H9 (cell line): ENCODE results near the gene SLCO3A1. TPM values are rescaled to one million over a fixed set of nuclear protein-coding genes. Genes with fewer than 3 reads are reported as not detected.

ENCODE experiments used
- DNase-seq: peaks from one replicate; pipeline ENCODE4 v3.0.0-alpha.2; 2017
- H2AFZ ChIP-seq: one replicate; pipeline ENCODE4 v1.6.1; 2013; ENCODE audit warnings: mild to moderate bottlenecking, low read length, control low read depth, moderate library complexity
- H2AK5ac ChIP-seq: 2 replicates; pipeline ENCODE4 v1.6.1; 2013; ENCODE audit warnings: low read length, control low read depth, mixed read lengths; ENCODE audit not compliant: insufficient read length
- H2BK120ac ChIP-seq: one replicate; pipeline ENCODE4 v1.6.1; 2013; ENCODE audit warnings: low read depth, mild to moderate bottlenecking, low read length, control low read depth, inconsistent platforms; ENCODE audit not compliant: poor library complexity, severe bottlenecking
- H2BK12ac ChIP-seq: 2 replicates; pipeline ENCODE4 v1.6.1; 2013; ENCODE audit warnings: low read length, control low read depth, mixed read lengths, low read depth; ENCODE audit not compliant: insufficient read length
- H2BK15ac ChIP-seq: 2 replicates; pipeline ENCODE4 v1.6.1; 2013; ENCODE audit warnings: low read depth, low read length, control low read depth
- H2BK20ac ChIP-seq: one replicate; pipeline ENCODE4 v1.6.1; 2013; ENCODE audit warnings: low read depth, mild to moderate bottlenecking, low read length, control low read depth, inconsistent platforms; ENCODE audit not compliant: poor library complexity, severe bottlenecking
- H2BK5ac ChIP-seq: 2 replicates; pipeline ENCODE4 v1.6.1; 2013; ENCODE audit warnings: low read length, control low read depth, mixed read lengths; ENCODE audit not compliant: insufficient read length
- H3K14ac ChIP-seq: 2 replicates; pipeline ENCODE4 v1.6.1; 2013; ENCODE audit warnings: low read length, control low read depth; ENCODE audit not compliant: insufficient read depth
- H3K18ac ChIP-seq: 2 replicates; pipeline ENCODE4 v1.6.1; 2013; ENCODE audit warnings: low read depth, mild to moderate bottlenecking, mixed read lengths, low read length, control low read depth; ENCODE audit not compliant: insufficient read length
- H3K23ac ChIP-seq: 2 replicates; pipeline ENCODE4 v1.6.1; 2013; ENCODE audit warnings: low read length, control low read depth, mixed read lengths, low read depth; ENCODE audit not compliant: insufficient read length
- H3K23me2 ChIP-seq: 2 replicates; pipeline ENCODE4 v1.6.1; 2013; ENCODE audit warnings: low read depth, mild to moderate bottlenecking, mixed read lengths, low read length, control low read depth; ENCODE audit not compliant: insufficient read length, poor library complexity, severe bottlenecking
- H3K27ac ChIP-seq: 2 replicates; pipeline ENCODE4 v1.5.1; 2013; ENCODE audit warnings: low read length, control low read depth, mixed read lengths, low read depth; ENCODE audit not compliant: insufficient read length
- H3K27me3 ChIP-seq: 2 replicates; pipeline ENCODE4 v1.6.1; 2013; ENCODE audit warnings: low read length, control low read depth, inconsistent platforms; ENCODE audit not compliant: insufficient read depth
- H3K4ac ChIP-seq: 2 replicates; pipeline ENCODE4 v1.6.1; 2013; ENCODE audit warnings: low read depth, mild to moderate bottlenecking, control low read depth, inconsistent platforms, low read length, moderate library complexity
- H3K4me1 ChIP-seq: 2 replicates; pipeline ENCODE4 v1.6.1; 2013; ENCODE audit warnings: low read length, control low read depth, inconsistent platforms; ENCODE audit not compliant: insufficient read depth
- H3K4me2 ChIP-seq: 2 replicates; pipeline ENCODE4 v1.6.1; 2013; ENCODE audit warnings: low read length, control low read depth, mixed read lengths; ENCODE audit not compliant: insufficient read length, insufficient read depth
- H3K56ac ChIP-seq: 2 replicates; pipeline ENCODE4 v1.6.1; 2013; ENCODE audit warnings: low read depth, mild to moderate bottlenecking, mixed read lengths, low read length, control low read depth; ENCODE audit not compliant: insufficient read length
- H3K79me1 ChIP-seq: 2 replicates; pipeline ENCODE4 v1.6.1; 2013; ENCODE audit warnings: low read depth, mild to moderate bottlenecking, moderate library complexity, low read length, control low read depth, inconsistent platforms; ENCODE audit not compliant: insufficient read depth, poor library complexity, severe bottlenecking
- H3K79me2 ChIP-seq: 2 replicates; pipeline ENCODE4 v1.6.1; 2013; ENCODE audit warnings: low read length, control low read depth, inconsistent platforms; ENCODE audit not compliant: insufficient read depth
- H3K9ac ChIP-seq: 2 replicates; pipeline ENCODE4 v1.6.1; 2013; ENCODE audit warnings: low read length, control low read depth, mixed read lengths; ENCODE audit not compliant: insufficient read length; ENCODE audit errors: extremely low read depth
- H3K9me3 ChIP-seq: one replicate; pipeline ENCODE4 v1.6.1; 2013; ENCODE audit warnings: low read depth, low read length, inconsistent platforms; ENCODE audit not compliant: control insufficient read depth
- H3T11ph ChIP-seq: one replicate; pipeline ENCODE4 v1.6.1; 2013; ENCODE audit warnings: mild to moderate bottlenecking, low read length, control low read depth, inconsistent platforms
- H4K20me1 ChIP-seq: one replicate; pipeline ENCODE4 v1.6.1; 2013; ENCODE audit not compliant: control insufficient read depth, insufficient read length, insufficient read depth
- H4K5ac ChIP-seq: 2 replicates; pipeline ENCODE4 v1.6.1; 2013; ENCODE audit warnings: low read depth, mild to moderate bottlenecking, mixed read lengths, low read length, control low read depth; ENCODE audit not compliant: insufficient read length
- H4K8ac ChIP-seq: replicated peaks from 2 replicates; pipeline ENCODE4 v1.6.1; 2013; ENCODE audit warnings: low read length, control low read depth, mixed read lengths, low read depth; ENCODE audit not compliant: insufficient read length
- H4K91ac ChIP-seq: 2 replicates; pipeline ENCODE4 v1.6.1; 2013; ENCODE audit warnings: low read depth, mild to moderate bottlenecking, moderate library complexity, mixed read lengths, low read length, control low read depth; ENCODE audit not compliant: insufficient read length
- H3K27ac Mint-ChIP-seq, 3 experiments: 2 replicates in 2 of 3; 3 replicates in 1 of 3; pipeline ENCODE4 v1.8.0; 2020 to 2021; ENCODE audit warnings: mixed read lengths in 3 of 3, mild to moderate bottlenecking in 1 of 3, moderate library complexity in 1 of 3
- H3K27me3 Mint-ChIP-seq: 2 replicates; pipeline ENCODE4 v1.8.0; 2021; ENCODE audit warnings: low read depth, mild to moderate bottlenecking, moderate library complexity, mixed read lengths
- H3K36me3 Mint-ChIP-seq, 3 experiments: 2 replicates in 2 of 3; 3 replicates in 1 of 3; pipeline ENCODE4 v1.8.0; 2020 to 2021; ENCODE audit warnings: low read depth in 3 of 3, mixed read lengths in 3 of 3; ENCODE audit not compliant: insufficient read depth in 1 of 3
- H3K4me1 Mint-ChIP-seq, 2 experiments: 2 replicates each; pipeline ENCODE4 v1.8.0; 2020; ENCODE audit warnings: mixed read lengths in 2 of 2
- H3K4me3 Mint-ChIP-seq, 2 experiments: 2 replicates in 1 of 2; 3 replicates in 1 of 2; pipeline ENCODE4 v1.8.0; 2020 to 2021; ENCODE audit warnings: mild to moderate bottlenecking in 2 of 2, mixed read lengths in 2 of 2, moderate library complexity in 1 of 2
- H3K9me3 Mint-ChIP-seq, 2 experiments: 2 replicates in 1 of 2; 3 replicates in 1 of 2; pipeline ENCODE4 v1.8.0; 2020; ENCODE audit warnings: mild to moderate bottlenecking in 2 of 2, mixed read lengths in 2 of 2, moderate library complexity in 1 of 2
- WGBS: extraction: QIAGEN DNeasy Blood & Tissue Kit; methylation state at CpG from one replicate; pipeline ENCODE4 v1.1.7; 2013; ENCODE audit warnings: missing lambda C conversion rate, low lambda C conversion rate, mixed read lengths; ENCODE audit not compliant: insufficient read length; ENCODE audit errors: extremely low coverage; 5-methylcytosine and 5-hydroxymethylcytosine counted together
- total RNA-seq: library from RNA; stranded (reverse); gene quantifications from 2 replicates; pipeline ENCODE4 v1.2.1, GENCODE V29; 2021
- TF ChIP-seq, protein P1 (sequence below): fragments of 200-600 bp; sonication (generic); conservative IDR thresholded peaks from 3 replicates; pipeline ENCODE4 v1.8.0; 2021; ENCODE audit warnings: antibody characterized with exemption, mild to moderate bottlenecking

Gene SLCO3A1
- total RNA-seq, 1 experiment from 2014 or later = 9.4 TPM

DNA sequence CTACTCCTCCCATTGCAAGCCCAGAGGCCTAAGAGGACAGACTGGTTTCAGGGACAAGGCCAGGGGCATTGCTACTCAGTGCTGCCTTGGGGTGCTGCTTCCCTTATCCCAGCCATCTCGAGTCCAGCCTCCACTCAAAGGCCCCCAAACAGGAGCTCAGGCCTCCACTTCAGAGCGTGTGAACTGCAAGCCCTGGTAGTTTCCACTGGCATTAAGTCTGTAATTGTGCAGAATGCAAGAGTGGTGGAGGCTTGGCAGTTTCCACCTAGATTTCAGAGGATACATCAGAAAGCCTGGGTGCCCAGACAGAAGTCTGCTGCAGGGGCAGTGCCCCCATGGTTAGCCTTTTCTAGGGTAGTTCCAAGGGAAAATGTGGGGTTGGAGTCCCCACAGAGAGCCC lies 347.4 kb downstream of the SLCO3A1 start:
- H3K4me2 ChIP-seq = no peak overlapping the region
- Mint-ChIP-seq H3K9me3 (peaks cover 2 to 8% of the 10 kb centered on the region in 2 experiments; a peak in 3 of 5 replicates), H3K36me3 (peaks cover 0 to 4% (median 2%) of the 10 kb centered on the region in 3 experiments; a peak in 3 of 7 replicates), H3K27me3 (no peaks in the 10 kb centered on the region; the same call in 1 of the 2 replicates), H3K27ac (no peak overlapping the region), H3K4me3 (no peak overlapping the region), H3K4me1 (peaks cover 25 to 26% of the 10 kb centered on the region in 2 experiments)
- H3K56ac ChIP-seq = no peak overlapping the region
- no peaks in the 10 kb centered on the region for H3K79me1 ChIP-seq
- H2BK12ac ChIP-seq = no peak overlapping the region
- TF ChIP-seq, protein P1, sequence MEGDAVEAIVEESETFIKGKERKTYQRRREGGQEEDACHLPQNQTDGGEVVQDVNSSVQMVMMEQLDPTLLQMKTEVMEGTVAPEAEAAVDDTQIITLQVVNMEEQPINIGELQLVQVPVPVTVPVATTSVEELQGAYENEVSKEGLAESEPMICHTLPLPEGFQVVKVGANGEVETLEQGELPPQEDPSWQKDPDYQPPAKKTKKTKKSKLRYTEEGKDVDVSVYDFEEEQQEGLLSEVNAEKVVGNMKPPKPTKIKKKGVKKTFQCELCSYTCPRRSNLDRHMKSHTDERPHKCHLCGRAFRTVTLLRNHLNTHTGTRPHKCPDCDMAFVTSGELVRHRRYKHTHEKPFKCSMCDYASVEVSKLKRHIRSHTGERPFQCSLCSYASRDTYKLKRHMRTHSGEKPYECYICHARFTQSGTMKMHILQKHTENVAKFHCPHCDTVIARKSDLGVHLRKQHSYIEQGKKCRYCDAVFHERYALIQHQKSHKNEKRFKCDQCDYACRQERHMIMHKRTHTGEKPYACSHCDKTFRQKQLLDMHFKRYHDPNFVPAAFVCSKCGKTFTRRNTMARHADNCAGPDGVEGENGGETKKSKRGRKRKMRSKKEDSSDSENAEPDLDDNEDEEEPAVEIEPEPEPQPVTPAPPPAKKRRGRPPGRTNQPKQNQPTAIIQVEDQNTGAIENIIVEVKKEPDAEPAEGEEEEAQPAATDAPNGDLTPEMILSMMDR = no peak
- H3K23ac ChIP-seq = no peak overlapping the region
- H3K4me1 ChIP-seq = no peaks in the 10 kb centered on the region; the same call in 1 of the 2 replicates
- H3K23me2 ChIP-seq = no peaks in the 10 kb centered on the region
- H4K91ac ChIP-seq = no peak overlapping the region
- H2BK20ac ChIP-seq = no peak overlapping the region
- no peaks in the 10 kb centered on the region for H3K79me2 ChIP-seq
- no peak overlapping the region for H3K18ac ChIP-seq
- no peaks in the 10 kb centered on the region for H4K20me1 ChIP-seq
- no peak overlapping the region for H3K27ac ChIP-seq
- no peak overlapping the region for H3K4ac ChIP-seq
- H2BK5ac ChIP-seq = no peak overlapping the region
- WGBS = no CpG with 5 or more reads among the region's 2 CpGs
- no peak overlapping the region for H3T11ph ChIP-seq
- no peak overlapping the region for H2BK120ac ChIP-seq
- no peak overlapping the region for H4K5ac ChIP-seq
- no peak overlapping the region for H2BK15ac ChIP-seq
- no peak overlapping the region for H2AFZ ChIP-seq
- no peak overlapping the region for H4K8ac ChIP-seq
- H3K9me3 ChIP-seq = no peaks in the 10 kb centered on the region
- peak; percentile 39 for DNase-seq
- no peak overlapping the region for H3K9ac ChIP-seq
- H3K27me3 ChIP-seq = no peaks in the 10 kb centered on the region
- H2AK5ac ChIP-seq = no peak overlapping the region
- H3K14ac ChIP-seq = no peak overlapping the region
